Kidney epithelial cell (primary cell): ENCODE measurements around the gene FBXO27. TPM values are rescaled to one million over a fixed set of nuclear protein-coding genes. Genes with fewer than 3 reads are reported as not detected.
"Not testable (repeated sequence)": the region's sequence is repeated elsewhere in the genome, so short reads cannot be mapped to it uniquely, and the experiment has no call there.

ENCODE experiments used
- DNase-seq: peaks from one replicate; pipeline ENCODE4 v3.0.0-alpha.2; 2010; ENCODE audit warnings: low read depth
- H3K27me3 ChIP-seq: 2 replicates; pipeline ENCODE4 v1.6.0; 2011; ENCODE audit warnings: low read length; ENCODE audit not compliant: control insufficient read depth, insufficient read depth
- H3K36me3 ChIP-seq: 2 replicates; pipeline ENCODE4 v1.5.1; 2011; ENCODE audit warnings: low read length; ENCODE audit not compliant: control insufficient read depth, insufficient read depth
- H3K4me3 ChIP-seq: 2 replicates; pipeline ENCODE4 v1.5.1; 2011; ENCODE audit warnings: low read depth, mild to moderate bottlenecking, control low read depth, low read length
- total RNA-seq: library from RNA; depleted of rRNA; stranded (reverse); fragments of >200 nt; gene quantifications from 2 replicates; pipeline ENCODE4 v1.2.3, GENCODE V29; 2015
- TF ChIP-seq, protein P1 (sequence below): IDR thresholded peaks from 2 replicates; pipeline ENCODE4 v1.5.1; 2011; ENCODE audit warnings: mild to moderate bottlenecking, moderate library complexity, low read length, control low read depth, inconsistent platforms; ENCODE audit not compliant: insufficient read depth, poor library complexity, severe bottlenecking

The FBXO27 gene
- total RNA-seq, 1 donor from 2014 or later: 6.9 TPM

DNA sequence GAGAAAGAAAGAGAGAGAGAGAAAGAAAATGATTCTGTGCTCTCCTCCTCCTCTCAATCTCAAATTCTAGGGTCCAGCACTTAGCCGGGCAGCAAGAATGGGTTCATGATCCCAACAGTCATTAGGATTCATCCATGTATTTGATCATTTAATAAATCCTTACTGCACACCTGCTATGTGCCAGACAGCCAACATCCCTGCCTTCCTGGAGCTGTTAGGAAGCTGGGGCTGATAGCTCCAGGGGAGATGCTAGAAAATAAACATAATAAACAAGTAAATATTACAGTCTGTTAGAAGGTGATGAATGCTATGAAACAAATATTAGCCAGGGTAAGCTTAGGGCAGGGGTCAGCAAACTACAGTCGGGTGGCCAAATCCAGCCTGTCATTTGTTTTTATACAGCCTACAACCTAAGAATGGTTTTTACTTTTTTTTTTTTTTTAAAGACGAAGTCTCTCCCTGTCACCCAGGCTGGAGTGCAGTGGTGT is 41.9 kb upstream of the FBXO27 start:
- Histone ChIP-seq H3K36me3 (no peaks in the 10 kb centered on the region), H3K4me3 (no peak overlapping the region), H3K27me3 (no peaks in the 10 kb centered on the region)
- TF ChIP-seq, protein P1, sequence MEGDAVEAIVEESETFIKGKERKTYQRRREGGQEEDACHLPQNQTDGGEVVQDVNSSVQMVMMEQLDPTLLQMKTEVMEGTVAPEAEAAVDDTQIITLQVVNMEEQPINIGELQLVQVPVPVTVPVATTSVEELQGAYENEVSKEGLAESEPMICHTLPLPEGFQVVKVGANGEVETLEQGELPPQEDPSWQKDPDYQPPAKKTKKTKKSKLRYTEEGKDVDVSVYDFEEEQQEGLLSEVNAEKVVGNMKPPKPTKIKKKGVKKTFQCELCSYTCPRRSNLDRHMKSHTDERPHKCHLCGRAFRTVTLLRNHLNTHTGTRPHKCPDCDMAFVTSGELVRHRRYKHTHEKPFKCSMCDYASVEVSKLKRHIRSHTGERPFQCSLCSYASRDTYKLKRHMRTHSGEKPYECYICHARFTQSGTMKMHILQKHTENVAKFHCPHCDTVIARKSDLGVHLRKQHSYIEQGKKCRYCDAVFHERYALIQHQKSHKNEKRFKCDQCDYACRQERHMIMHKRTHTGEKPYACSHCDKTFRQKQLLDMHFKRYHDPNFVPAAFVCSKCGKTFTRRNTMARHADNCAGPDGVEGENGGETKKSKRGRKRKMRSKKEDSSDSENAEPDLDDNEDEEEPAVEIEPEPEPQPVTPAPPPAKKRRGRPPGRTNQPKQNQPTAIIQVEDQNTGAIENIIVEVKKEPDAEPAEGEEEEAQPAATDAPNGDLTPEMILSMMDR: no peak
- no peak for DNase-seq

DNA sequence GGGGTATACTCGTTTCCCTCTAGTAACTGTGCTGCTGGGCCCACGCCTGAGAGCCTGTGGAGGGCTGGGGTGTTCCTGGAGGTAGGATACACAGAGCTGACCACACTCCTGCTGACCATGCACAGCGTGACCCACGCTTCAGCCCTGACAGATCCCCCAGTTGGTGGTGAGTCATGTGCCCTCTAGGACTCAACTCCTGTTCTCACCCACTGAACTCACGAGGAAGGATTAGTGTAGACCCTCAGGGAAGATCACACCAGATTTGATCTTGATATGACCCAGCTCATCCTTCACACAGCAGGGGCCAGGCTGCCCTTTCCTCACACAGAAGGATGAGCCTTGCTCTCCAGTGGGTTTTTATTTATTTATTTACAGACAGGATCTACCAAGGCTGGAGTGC is 38.5 kb upstream of the FBXO27 start:
- TF ChIP-seq, protein P1: no peak
- Histone ChIP-seq H3K4me3 (no peak overlapping the region), H3K36me3 (no peaks in the 10 kb centered on the region), H3K27me3 (no peaks in the 10 kb centered on the region)
- no peak for DNase-seq

DNA sequence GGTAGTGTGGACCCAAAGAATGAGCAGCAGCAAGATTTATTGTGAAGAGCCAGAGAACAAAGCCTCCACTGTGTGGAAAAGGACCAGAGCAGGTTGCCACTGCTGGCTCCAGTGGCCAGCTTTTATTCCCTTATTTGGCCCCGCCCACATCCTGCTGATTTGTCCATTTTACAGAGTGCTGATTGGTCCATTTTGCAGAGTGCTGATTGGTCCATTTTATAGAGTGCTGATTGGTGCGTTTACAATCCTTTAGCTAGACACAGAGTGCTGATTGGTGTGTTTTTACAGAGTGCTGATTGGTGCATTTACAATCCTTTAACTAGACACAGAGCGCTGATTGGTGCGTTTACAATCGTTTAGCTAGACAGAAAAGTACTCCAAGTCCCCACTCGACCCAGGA is 35.9 kb upstream of the FBXO27 start:
- H3K27me3 ChIP-seq, DNase-seq, H3K4me3 ChIP-seq, H3K36me3 ChIP-seq: not testable (repeated sequence)

- Histone ChIP-seq H3K4me3 (no peak overlapping the region), H3K36me3 (no peaks in the 10 kb centered on the region), H3K27me3 (no peaks in the 10 kb centered on the region)
- no peak for DNase-seq
- TF ChIP-seq, protein P1: no peak
Observed at GRCh38 chr19:39067104-39067503, 34.8 kb upstream of the FBXO27 start.

DNA sequence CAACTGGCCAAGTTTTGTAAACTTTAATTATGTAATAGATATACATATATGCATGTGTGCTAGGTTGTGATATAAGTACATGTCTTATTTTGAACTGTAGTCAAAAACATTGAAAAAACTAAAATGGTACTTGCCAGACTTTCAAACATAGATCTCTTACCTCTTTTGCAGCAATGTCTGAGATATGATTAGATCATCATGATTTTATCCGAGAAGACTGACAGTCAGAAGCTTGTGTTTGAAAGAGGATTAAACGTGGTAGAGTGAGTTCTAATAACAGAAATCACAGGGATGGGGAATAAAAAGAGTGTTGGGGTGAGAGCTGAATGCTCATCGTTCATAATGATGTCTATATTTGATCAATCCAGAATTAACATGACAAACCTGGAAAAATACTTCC is 33.6 kb upstream of the FBXO27 start:
- no peak for DNase-seq
- no peak overlapping the region for H3K4me3 ChIP-seq
- TF ChIP-seq, protein P1: no peak
- no peaks in the 10 kb centered on the region for H3K27me3 ChIP-seq
- no peaks in the 10 kb centered on the region for H3K36me3 ChIP-seq

GRCh38 chr19:39064405-39064804 is 32.1 kb upstream of the FBXO27 start:
- Histone ChIP-seq H3K36me3 (no peaks in the 10 kb centered on the region), H3K4me3 (no peak overlapping the region), H3K27me3 (no peaks in the 10 kb centered on the region)
- TF ChIP-seq, protein P1: no peak
- DNase-seq: no peak
